ENCODE data around the gene PIGN.

GRCh38 chr18:62037989-62038778, 148.7 kb downstream of the PIGN start:
- TF ChIP-seq CTCF (IDR thresholded peaks at IDR 0.05) (no peak), POLR2A (IDR thresholded peaks at IDR 0.05) (no peak)
